IMR-90 (cell line): ENCODE data around the gene MASP2. TPM values are rescaled to one million over a fixed set of nuclear protein-coding genes. Genes with fewer than 3 reads are reported as not detected.

ENCODE experiments used
- ATAC-seq: fragments of 200-7000 bp; cut with Tn5 transposase; 2 replicates; pipeline ENCODE4 v1.9.1; 2020; ENCODE audit warnings: low read depth, mild to moderate bottlenecking, moderate library complexity
- BruUV-seq: library from RNA; stranded (reverse); fragments of 400-500 nt; replicated peaks from 2 replicates; lab custom pipeline; 2021; lab: Mats Ljungman, UMichigan
- CTCF ChIA-PET: fragments of 300-600 bp; formaldehyde crosslinking; extraction: SDS; loops from one replicate; lab custom pipeline; 2021; ENCODE audit warnings: antibody characterized with exemption; lab: Yijun Ruan, JAX
- POLR2A ChIA-PET: fragments of 300-600 bp; sonication (Branson Sonifier 250); formaldehyde crosslinking; loops from one replicate; lab custom pipeline; 2022; ENCODE audit warnings: antibody characterized with exemption; ENCODE audit not compliant: unreplicated experiment; lab: Charles Lee
- DNase-seq: peaks from one replicate; pipeline ENCODE4 v3.0.0; 2013
- H2AFZ ChIP-seq: replicated peaks from 2 replicates; pipeline ENCODE3; 2013; ENCODE audit warnings: low read length, mild to moderate bottlenecking; ENCODE audit not compliant: poor library complexity
- H2AK5ac ChIP-seq: 2 replicates; pipeline ENCODE4 v1.6.1; 2013; ENCODE audit warnings: low read depth, low read length, inconsistent platforms
- H2AK9ac ChIP-seq: replicated peaks from 2 replicates; pipeline ENCODE3; 2013; ENCODE audit warnings: mild to moderate bottlenecking, low read depth, low read length, moderate library complexity; ENCODE audit not compliant: poor library complexity
- H2BK120ac ChIP-seq: 2 replicates; pipeline ENCODE4 v1.6.1; 2013; ENCODE audit warnings: low read depth, low read length, inconsistent platforms
- H2BK15ac ChIP-seq: 3 replicates; pipeline ENCODE4 v1.6.1; 2013; ENCODE audit warnings: low read depth, low read length, inconsistent platforms
- H2BK20ac ChIP-seq: 2 replicates; pipeline ENCODE4 v1.6.1; 2013; ENCODE audit warnings: low read depth, mild to moderate bottlenecking, inconsistent platforms, low read length, moderate library complexity
- H2BK5ac ChIP-seq: 2 replicates; pipeline ENCODE4 v1.6.1; 2013; ENCODE audit warnings: mild to moderate bottlenecking, low read depth, low read length, inconsistent platforms; ENCODE audit not compliant: poor library complexity, severe bottlenecking
- H3K14ac ChIP-seq: replicated peaks from 2 replicates; pipeline ENCODE4 v1.6.1; 2013; ENCODE audit warnings: low read depth, low read length, inconsistent platforms
- H3K18ac ChIP-seq: 2 replicates; pipeline ENCODE4 v1.6.1; 2013; ENCODE audit warnings: low read depth, low read length, control low read depth
- H3K23ac ChIP-seq: 2 replicates; pipeline ENCODE4 v1.6.1; 2013; ENCODE audit warnings: low read depth, low read length, inconsistent platforms
- H3K27ac ChIP-seq: 2 replicates; pipeline ENCODE4 v1.5.1; 2013; ENCODE audit warnings: mild to moderate bottlenecking, control low read depth, low read length; ENCODE audit not compliant: insufficient read depth
- H3K27me3 ChIP-seq: 2 replicates; pipeline ENCODE4 v1.6.1; 2013; ENCODE audit warnings: low read length; ENCODE audit not compliant: control insufficient read depth, insufficient read depth
- H3K36me3 ChIP-seq: 2 replicates; pipeline ENCODE4 v1.6.1; 2013; ENCODE audit warnings: low read length, mixed read lengths; ENCODE audit not compliant: control insufficient read depth, insufficient read depth
- H3K4ac ChIP-seq: 2 replicates; pipeline ENCODE4 v1.6.1; 2013; ENCODE audit warnings: low read depth, low read length, inconsistent platforms
- H3K4me1 ChIP-seq: 2 replicates; pipeline ENCODE4 v1.6.1; 2013; ENCODE audit warnings: low read length, mixed read lengths; ENCODE audit not compliant: control insufficient read depth, insufficient read depth
- H3K4me2 ChIP-seq: 2 replicates; pipeline ENCODE4 v1.6.1; 2013; ENCODE audit warnings: low read depth, mild to moderate bottlenecking, control low read depth, low read length, moderate library complexity
- H3K4me3 ChIP-seq: 2 replicates; pipeline ENCODE4 v1.5.1; 2013; ENCODE audit warnings: low read depth, mild to moderate bottlenecking, control low read depth, low read length, moderate library complexity; ENCODE audit not compliant: insufficient read depth
- H3K56ac ChIP-seq: 2 replicates; pipeline ENCODE4 v1.6.1; 2013; ENCODE audit warnings: low read length, inconsistent platforms; ENCODE audit not compliant: insufficient read depth; ENCODE audit errors: extremely low read depth
- H3K79me1 ChIP-seq, 2 experiments: 2 replicates each; pipeline ENCODE4 v1.6.1; 2013; ENCODE audit warnings: low read length in 2 of 2, inconsistent platforms in 1 of 2, low read depth in 1 of 2
- H3K9ac ChIP-seq: 2 replicates; pipeline ENCODE4 v1.6.1; 2013; ENCODE audit warnings: low read depth, low read length, control low read depth
- H3K9me1 ChIP-seq: 2 replicates; pipeline ENCODE4 v1.6.1; 2013; ENCODE audit warnings: low read length, inconsistent platforms; ENCODE audit not compliant: insufficient read depth
- H3K9me3 ChIP-seq: 2 replicates; pipeline ENCODE4 v1.6.1; 2013; ENCODE audit warnings: low read length; ENCODE audit not compliant: control insufficient read depth, insufficient read depth
- H4K20me1 ChIP-seq: 2 replicates; pipeline ENCODE4 v1.6.1; 2013; ENCODE audit warnings: low read length, inconsistent platforms; ENCODE audit not compliant: insufficient read depth
- H4K5ac ChIP-seq: 2 replicates; pipeline ENCODE4 v1.6.1; 2013; ENCODE audit warnings: mild to moderate bottlenecking, low read depth, low read length, control low read depth
- H4K8ac ChIP-seq, 2 experiments: 2 replicates each; pipeline ENCODE4 v1.6.1; 2013; ENCODE audit warnings: low read depth in 2 of 2, low read length in 2 of 2, control low read depth in 1 of 2, inconsistent platforms in 1 of 2
- H4K91ac ChIP-seq: 2 replicates; pipeline ENCODE4 v1.6.1; 2013; ENCODE audit warnings: low read depth, low read length, inconsistent platforms; ENCODE audit not compliant: insufficient read depth
- BHLHE40 ChIP-seq: fragments of 150-350 bp; IDR thresholded peaks from 2 replicates; pipeline ENCODE4 v1.6.1; 2016; ENCODE audit warnings: mild to moderate bottlenecking, low read depth, low read length
- CHD1 ChIP-seq: IDR thresholded peaks from 2 replicates; pipeline ENCODE4 v1.6.1; 2012; ENCODE audit warnings: low read depth, low read length, improper control_type of control experiment
- FOS ChIP-seq: fragments of 150-350 bp; IDR thresholded peaks from 2 replicates; pipeline ENCODE4 v1.6.1; 2016; ENCODE audit warnings: low read depth, low read length
- MAFK ChIP-seq: IDR thresholded peaks from 2 replicates; pipeline ENCODE4 v1.6.1; 2012; ENCODE audit warnings: low read depth, low read length, improper control_type of control experiment
- MAZ ChIP-seq: IDR thresholded peaks from 2 replicates; pipeline ENCODE4 v1.6.1; 2012; ENCODE audit warnings: low read depth, mild to moderate bottlenecking, low read length, improper control_type of control experiment, moderate library complexity, borderline replicate concordance
- NFE2L2 ChIP-seq: fragments of 150-350 bp; IDR thresholded peaks from 2 replicates; pipeline ENCODE4 v1.6.1; 2016; ENCODE audit warnings: low read depth, mild to moderate bottlenecking, low read length
- POLR2A ChIP-seq: IDR thresholded peaks from 2 replicates; pipeline ENCODE4 v1.6.1; 2012; ENCODE audit warnings: mild to moderate bottlenecking, low read depth, low read length
- RAD21 ChIP-seq: IDR thresholded peaks from 2 replicates; pipeline ENCODE4 v1.6.1; 2012; ENCODE audit warnings: low read length, improper control_type of control experiment
- RCOR1 ChIP-seq: IDR thresholded peaks from 2 replicates; pipeline ENCODE4 v1.6.1; 2012; ENCODE audit warnings: mild to moderate bottlenecking, low read length, improper control_type of control experiment; ENCODE audit not compliant: insufficient replicate concordance
- RFX5 ChIP-seq: IDR thresholded peaks from 2 replicates; pipeline ENCODE4 v1.8.0; 2012; ENCODE audit warnings: low read depth, mild to moderate bottlenecking, low read length, moderate library complexity
- SMC3 ChIP-seq: fragments of 150-350 bp; IDR thresholded peaks from 2 replicates; pipeline ENCODE4 v1.6.1; 2016; ENCODE audit warnings: low read depth, mild to moderate bottlenecking, antibody characterized with exemption, low read length, moderate library complexity
- WGBS, 2 experiments: methylation state at CpG; one replicate each; pipeline versions ENCODE4 v1.1.5 to v1.1.7; 2013; ENCODE audit warnings: missing lambda C conversion rate in 2 of 2; ENCODE audit not compliant: insufficient read length in 1 of 2; ENCODE audit errors: extremely low coverage in 2 of 2; 5-methylcytosine and 5-hydroxymethylcytosine counted together
- dilution Hi-C: fragments of 300-500 bp; cut with HindIII; formaldehyde crosslinking; loops from one replicate; pipeline ENCODE4 v1.14.3; 2018; ENCODE audit warnings: low sequenced_read_pairs; ENCODE audit not compliant: unreplicated experiment
- in situ Hi-C: fragments of 300-500 bp; cut with MboI; formaldehyde crosslinking; loops from 3 replicates; pipeline ENCODE4 v1.14.3; 2019; ENCODE audit warnings: low sequenced_read_pairs, inconsistent platforms, mixed read lengths
- intact Hi-C: fragments of 100-400 bp; cut with micrococcal nuclease; formaldehyde crosslinking; loops from 2 replicates; pipeline ENCODE4 v1.10.0; 2022
- polyA plus RNA-seq, 3 experiments: library from polyadenylated mRNA; depleted of rRNA; stranded (reverse); fragments of >200 nt; gene quantifications; 2 replicates each; pipeline ENCODE4 v1.2.3, GENCODE V29; 2012; ENCODE audit warnings: low replicate concordance in 1 of 3
- total RNA-seq: library from RNA; depleted of rRNA; stranded (reverse); fragments of >200 nt; gene quantifications from 2 replicates; pipeline ENCODE4 v1.2.3, GENCODE V29; 2012
- TF ChIP-seq, protein P1 (sequence below): fragments of 150-350 bp; IDR thresholded peaks from 2 replicates; pipeline ENCODE4 v1.6.1; 2017; ENCODE audit warnings: mild to moderate bottlenecking, antibody characterized with exemption, low read length, low read depth
- TF ChIP-seq, protein P2 (sequence below): conservative IDR thresholded peaks from 2 replicates; pipeline ENCODE4 v1.5.1; 2012; ENCODE audit warnings: mild to moderate bottlenecking, low read depth, low read length, improper control_type of control experiment
- TF ChIP-seq, protein P3 (sequence below): fragments of 150-350 bp; IDR thresholded peaks from 2 replicates; pipeline ENCODE4 v1.6.1; 2016; ENCODE audit warnings: low read depth, mild to moderate bottlenecking, low read length, moderate library complexity, borderline replicate concordance

Gene MASP2
- total and polyA plus RNA-seq, 2 of the 4 experiments (the other 2 are of a cell fraction): 0.03 TPM; not detected in 1

DNA sequence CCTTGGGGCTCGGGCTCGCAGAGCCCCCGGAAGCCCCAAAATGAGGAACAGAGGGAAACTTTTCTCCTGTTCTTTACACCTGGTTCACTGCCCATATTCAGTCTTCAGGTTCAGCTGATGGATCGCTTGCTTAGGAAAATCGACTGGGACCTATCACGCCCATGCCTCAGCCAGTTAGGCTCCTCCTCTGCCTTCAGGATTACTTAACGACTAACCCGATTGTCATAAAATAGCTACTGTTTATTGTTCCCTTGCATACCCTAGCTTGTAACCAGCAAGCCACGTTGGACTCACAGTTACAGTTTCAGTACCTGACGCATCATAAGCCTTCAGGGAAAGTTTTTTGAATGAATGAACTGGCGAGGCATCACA, 33.9 kb downstream of the MASP2 start:
- ATAC-seq (peak; percentile 1), DNase-seq (peak; percentile 14)
- ChIA-PET POLR2A (no interaction called here), CTCF (no interaction called here)
- BruUV-seq: no TSS peak
- H3K27me3 ChIP-seq: no peaks in the 10 kb centered on the region
- intact Hi-C loops (loop anchor here (2.0 kb wide), 2 partner anchors 498 to 506 kb away; no protein-coding TSS in a partner anchor), in situ Hi-C loops (no loop called here), dilution Hi-C loops (no loop called here)
- peak overlapping the region; percentile 93 for H3K4me2 ChIP-seq
- peak overlapping the region; percentile 97 for H2AFZ ChIP-seq
- H3K36me3 ChIP-seq: peaks cover 32% of the 10 kb centered on the region
- H4K20me1 ChIP-seq: peaks cover 40% of the 10 kb centered on the region
- peak overlapping the region in 1 of 2 experiments; percentile 3; a peak in 1 of 4 replicates for H4K8ac ChIP-seq
- TF ChIP-seq, protein P1, sequence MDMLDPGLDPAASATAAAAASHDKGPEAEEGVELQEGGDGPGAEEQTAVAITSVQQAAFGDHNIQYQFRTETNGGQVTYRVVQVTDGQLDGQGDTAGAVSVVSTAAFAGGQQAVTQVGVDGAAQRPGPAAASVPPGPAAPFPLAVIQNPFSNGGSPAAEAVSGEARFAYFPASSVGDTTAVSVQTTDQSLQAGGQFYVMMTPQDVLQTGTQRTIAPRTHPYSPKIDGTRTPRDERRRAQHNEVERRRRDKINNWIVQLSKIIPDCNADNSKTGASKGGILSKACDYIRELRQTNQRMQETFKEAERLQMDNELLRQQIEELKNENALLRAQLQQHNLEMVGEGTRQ: no peak
- TF ChIP-seq POLR2A (no peak), NFE2L2 (no peak), MAZ (no peak), CHD1 (no peak), RCOR1 (no peak), SMC3 (no peak), MAFK (no peak), RFX5 (no peak), RAD21 (no peak), FOS (no peak), BHLHE40 (no peak)
- TF ChIP-seq, protein P2, sequence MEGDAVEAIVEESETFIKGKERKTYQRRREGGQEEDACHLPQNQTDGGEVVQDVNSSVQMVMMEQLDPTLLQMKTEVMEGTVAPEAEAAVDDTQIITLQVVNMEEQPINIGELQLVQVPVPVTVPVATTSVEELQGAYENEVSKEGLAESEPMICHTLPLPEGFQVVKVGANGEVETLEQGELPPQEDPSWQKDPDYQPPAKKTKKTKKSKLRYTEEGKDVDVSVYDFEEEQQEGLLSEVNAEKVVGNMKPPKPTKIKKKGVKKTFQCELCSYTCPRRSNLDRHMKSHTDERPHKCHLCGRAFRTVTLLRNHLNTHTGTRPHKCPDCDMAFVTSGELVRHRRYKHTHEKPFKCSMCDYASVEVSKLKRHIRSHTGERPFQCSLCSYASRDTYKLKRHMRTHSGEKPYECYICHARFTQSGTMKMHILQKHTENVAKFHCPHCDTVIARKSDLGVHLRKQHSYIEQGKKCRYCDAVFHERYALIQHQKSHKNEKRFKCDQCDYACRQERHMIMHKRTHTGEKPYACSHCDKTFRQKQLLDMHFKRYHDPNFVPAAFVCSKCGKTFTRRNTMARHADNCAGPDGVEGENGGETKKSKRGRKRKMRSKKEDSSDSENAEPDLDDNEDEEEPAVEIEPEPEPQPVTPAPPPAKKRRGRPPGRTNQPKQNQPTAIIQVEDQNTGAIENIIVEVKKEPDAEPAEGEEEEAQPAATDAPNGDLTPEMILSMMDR: no peak
- TF ChIP-seq, protein P3, sequence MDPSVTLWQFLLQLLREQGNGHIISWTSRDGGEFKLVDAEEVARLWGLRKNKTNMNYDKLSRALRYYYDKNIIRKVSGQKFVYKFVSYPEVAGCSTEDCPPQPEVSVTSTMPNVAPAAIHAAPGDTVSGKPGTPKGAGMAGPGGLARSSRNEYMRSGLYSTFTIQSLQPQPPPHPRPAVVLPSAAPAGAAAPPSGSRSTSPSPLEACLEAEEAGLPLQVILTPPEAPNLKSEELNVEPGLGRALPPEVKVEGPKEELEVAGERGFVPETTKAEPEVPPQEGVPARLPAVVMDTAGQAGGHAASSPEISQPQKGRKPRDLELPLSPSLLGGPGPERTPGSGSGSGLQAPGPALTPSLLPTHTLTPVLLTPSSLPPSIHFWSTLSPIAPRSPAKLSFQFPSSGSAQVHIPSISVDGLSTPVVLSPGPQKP: no peak
- H2BK20ac ChIP-seq: no peak overlapping the region
- H2AK5ac ChIP-seq: peak overlapping the region; percentile 75; the same call in 1 of the 2 replicates
- peak overlapping the region; percentile 97 for H2AK9ac ChIP-seq
- peak overlapping the region; percentile 33; the same call in 1 of the 2 replicates for H3K27ac ChIP-seq
- H3K14ac ChIP-seq: peak overlapping the region; percentile 76
- no peak overlapping the region for H2BK15ac ChIP-seq
- peak overlapping the region; percentile 99 for H3K9ac ChIP-seq
- H3K56ac ChIP-seq: peak overlapping the region; percentile 45
- H3K9me3 ChIP-seq: no peaks in the 10 kb centered on the region
- no peak overlapping the region for H4K91ac ChIP-seq
- no peak overlapping the region for H2BK5ac ChIP-seq
- 0 out of 2 replicates have a peak, but pooled peaks cover 3% of the 10 kb centered on the region for H3K9me1 ChIP-seq
- H4K5ac ChIP-seq: no peak overlapping the region
- H3K4ac ChIP-seq: peak overlapping the region; percentile 46
- H3K4me1 ChIP-seq: peaks cover 2% of the 10 kb centered on the region; the same call in 1 of the 2 replicates
- H2BK120ac ChIP-seq: 0 out of 2 replicates have a peak overlapping the region, but pooled peaks have one; percentile 13
- peak overlapping the region; percentile 89 for H3K4me3 ChIP-seq
- H3K23ac ChIP-seq: peak overlapping the region; percentile 90
- H3K18ac ChIP-seq: no peak overlapping the region
- H3K79me1 ChIP-seq: peaks cover 3 to 37% of the 10 kb centered on the region in 2 experiments
- WGBS, 2 experiments: 0% methylated on average over 6 of the region's 11 CpGs; no CpG with 5 or more reads in 1 of the 2 experiments
